ENCODE measurements around the gene IVNS1ABP.

Gene IVNS1ABP

DNA sequence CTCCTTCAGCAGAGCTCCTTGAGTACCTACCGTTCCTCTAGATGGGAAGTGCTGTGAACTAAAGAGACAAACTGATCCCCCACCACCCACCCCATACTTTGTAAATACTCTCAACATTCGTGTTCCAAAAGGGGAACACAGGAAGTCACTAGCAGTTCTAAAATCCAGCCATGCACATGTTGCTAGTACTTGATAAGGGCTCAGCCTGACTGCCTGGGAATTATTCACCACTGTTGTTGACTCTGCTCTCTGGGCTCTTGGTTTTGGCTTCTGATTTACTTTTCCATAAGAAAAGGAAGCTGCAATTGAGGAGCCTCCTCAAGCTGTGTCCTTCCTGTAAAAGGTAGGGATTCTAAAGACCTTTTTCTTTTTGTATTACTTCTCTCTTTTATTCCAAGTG lies 67.5 kb downstream of the IVNS1ABP start:
- H3K9me3 ChIP-seq (ENCODE audit: insufficient read depth, low read depth, low read length) = no peaks in the 10 kb centered on the region
- H3K9ac ChIP-seq (ENCODE audit: low read depth, low read length) = no peak overlapping the region
- no peaks in the 10 kb centered on the region for H3K36me3 ChIP-seq (ENCODE audit: insufficient read depth, low read depth, low read length)
- H3K27ac ChIP-seq (ENCODE audit: low read length) = no peak overlapping the region
- no peak overlapping the region for H3K4me3 ChIP-seq (ENCODE audit: low read length)
- no peaks in the 10 kb centered on the region for H3K27me3 ChIP-seq (ENCODE audit: insufficient read depth, low read length)
- peaks cover 13% of the 10 kb centered on the region; the same call in 1 of the 2 replicates for H3K4me1 ChIP-seq (ENCODE audit: insufficient read depth, low read length)

All from iPS-20b (cell line).